NOMO-1 treated with dmso at 0.1 percent for 144 hours (cell line): ENCODE results near the gene TMEM141.
"Not testable (repeated sequence)": the region's sequence is repeated elsewhere in the genome, so short reads cannot be mapped to it uniquely, and the experiment has no call there.

Experiments used
- DNase-seq: peaks from one replicate; lab custom pipeline; 2025; ENCODE audit not compliant: unreplicated experiment; lab: John Stamatoyannopoulos, UW

TMEM141 gene

GRCh38 chr9:136773386-136774044 lies 17.6 kb upstream of the TMEM141 start:
- peak; percentile 29 for DNase-seq

DNA sequence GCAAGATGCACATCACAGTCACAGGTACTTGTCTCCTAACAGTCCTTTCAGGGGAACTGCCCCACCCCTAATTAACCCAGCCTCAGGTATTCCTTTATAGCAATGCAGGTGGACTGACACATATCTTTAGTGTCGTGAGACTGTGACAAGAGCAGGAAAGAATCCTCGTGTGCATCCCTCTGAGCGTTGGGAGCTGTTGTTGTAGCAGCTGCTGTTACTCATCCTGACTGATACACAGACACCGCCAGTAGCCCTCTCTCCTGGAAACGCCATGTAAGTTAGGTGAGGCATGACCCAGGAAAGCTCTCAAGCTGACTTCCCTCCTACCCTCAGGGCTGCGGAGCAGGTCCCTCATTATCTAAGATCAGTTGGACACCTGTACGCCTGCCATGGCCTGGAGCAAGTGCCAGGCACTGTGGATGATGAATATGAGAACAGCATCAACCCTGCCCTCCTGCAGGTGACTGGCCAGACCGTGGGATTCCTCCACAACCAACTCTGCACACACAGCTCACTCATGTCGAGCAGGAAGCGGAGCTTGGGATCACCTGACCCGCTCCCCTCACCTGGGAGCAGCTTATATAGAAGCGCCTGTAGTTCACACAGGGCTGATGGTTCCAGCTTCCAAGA lies 16.6 kb upstream of the TMEM141 start:
- DNase-seq = no peak

- no peak for DNase-seq
Observed at GRCh38 chr9:136775191-136775590, 16.0 kb upstream of the TMEM141 start.

DNA sequence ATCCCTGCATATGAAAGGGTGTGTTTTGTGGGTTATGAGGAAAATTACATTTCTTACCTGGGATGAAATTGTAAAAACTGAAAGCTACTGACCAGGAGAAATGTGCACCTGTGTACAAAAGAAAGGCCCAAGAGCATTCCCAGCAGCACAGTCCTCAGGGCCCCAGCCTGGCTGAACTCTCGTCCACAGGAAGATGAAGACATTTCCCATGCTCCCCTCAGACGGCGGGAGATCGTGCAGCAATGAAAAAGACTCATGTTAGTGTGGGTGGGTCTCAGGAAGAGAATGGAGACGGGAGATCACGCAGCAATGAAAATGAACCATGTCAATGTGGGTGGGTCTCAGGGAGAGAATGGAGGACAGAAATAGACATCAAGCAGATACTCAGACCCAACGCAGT lies 14.2 kb upstream of the TMEM141 start:
- no peak for DNase-seq

DNA sequence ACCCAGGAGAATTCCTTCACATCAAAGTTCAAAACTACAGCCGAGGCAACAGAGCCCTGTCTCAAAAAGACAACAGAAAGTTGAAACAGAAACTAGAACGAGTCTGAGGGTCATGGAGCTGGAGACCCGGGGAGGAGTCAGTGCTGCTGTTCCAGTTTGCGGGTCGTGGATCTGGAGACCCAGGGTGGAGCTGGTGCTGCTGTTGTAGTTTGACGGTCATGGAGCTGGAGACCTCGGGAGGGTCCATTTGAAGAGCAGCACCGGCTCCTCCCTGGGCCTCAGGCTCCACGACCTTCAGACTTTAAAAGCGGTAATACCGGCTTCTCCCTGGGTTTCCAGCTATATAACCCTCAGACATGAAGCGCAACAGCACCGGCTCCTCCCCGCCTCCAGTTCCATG lies 13.8 kb upstream of the TMEM141 start:
- no peak for DNase-seq

DNA sequence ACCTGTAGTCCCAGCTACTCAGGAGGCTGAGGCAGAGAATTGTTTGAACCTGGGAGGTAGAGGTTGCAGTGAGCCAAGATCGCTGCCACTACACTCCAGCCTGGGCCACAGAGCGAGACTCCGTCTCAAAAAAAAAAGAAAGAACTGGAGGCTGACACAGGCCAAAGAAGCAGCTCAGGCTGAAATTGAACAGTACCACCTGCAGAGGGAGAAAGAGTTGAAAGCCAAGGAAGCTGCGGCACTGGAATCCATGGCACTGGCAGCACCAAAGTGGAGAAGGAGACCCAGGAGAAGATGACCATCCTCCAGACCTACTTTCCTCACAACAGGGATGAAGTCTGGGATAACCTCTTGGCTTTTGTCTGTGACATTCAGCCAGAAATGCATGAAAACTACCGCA lies 11.3 kb upstream of the TMEM141 start:
- DNase-seq = no peak

- no peak for DNase-seq
Observed at GRCh38 chr9:136782452-136782851, 8.7 kb upstream of the TMEM141 start.

DNA sequence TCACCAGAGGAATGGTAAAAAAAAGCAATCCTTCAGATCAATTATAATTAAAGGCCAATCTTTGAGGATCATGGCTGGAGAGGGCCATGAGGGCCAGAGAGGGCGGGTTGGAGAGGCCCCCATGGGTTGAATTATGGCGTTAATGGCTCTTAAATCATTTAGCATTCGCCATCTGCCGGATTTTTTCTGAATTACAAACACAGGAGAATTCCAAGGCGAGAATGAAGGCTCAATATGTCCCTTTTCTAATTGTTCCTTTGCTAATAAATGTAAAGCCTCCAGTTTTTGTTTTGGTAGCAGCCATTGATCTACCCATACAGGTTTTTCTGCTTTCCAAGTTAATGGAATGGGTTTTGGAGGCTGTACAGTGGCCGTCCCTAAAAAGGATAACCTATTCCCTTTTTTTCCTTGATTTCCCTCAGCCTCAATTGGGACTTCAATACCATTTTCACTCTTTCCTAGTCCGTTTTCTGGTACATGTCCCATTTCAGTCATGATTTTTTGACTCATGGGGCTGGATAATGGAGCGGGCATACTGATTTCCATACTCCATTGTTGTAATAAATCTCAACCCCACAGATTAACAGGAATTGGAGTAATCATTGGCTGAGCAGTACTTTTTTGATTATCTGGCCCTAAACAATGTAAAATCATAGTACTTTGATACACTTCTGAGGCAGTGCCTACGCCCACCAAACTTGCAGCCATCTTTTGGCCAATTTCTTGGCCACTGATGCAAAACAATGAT lies 6.7 kb upstream of the TMEM141 start:
- DNase-seq = no peak

GRCh38 chr9:136784997-136785361 lies 6.2 kb upstream of the TMEM141 start:
- DNase-seq = no peak

DNA sequence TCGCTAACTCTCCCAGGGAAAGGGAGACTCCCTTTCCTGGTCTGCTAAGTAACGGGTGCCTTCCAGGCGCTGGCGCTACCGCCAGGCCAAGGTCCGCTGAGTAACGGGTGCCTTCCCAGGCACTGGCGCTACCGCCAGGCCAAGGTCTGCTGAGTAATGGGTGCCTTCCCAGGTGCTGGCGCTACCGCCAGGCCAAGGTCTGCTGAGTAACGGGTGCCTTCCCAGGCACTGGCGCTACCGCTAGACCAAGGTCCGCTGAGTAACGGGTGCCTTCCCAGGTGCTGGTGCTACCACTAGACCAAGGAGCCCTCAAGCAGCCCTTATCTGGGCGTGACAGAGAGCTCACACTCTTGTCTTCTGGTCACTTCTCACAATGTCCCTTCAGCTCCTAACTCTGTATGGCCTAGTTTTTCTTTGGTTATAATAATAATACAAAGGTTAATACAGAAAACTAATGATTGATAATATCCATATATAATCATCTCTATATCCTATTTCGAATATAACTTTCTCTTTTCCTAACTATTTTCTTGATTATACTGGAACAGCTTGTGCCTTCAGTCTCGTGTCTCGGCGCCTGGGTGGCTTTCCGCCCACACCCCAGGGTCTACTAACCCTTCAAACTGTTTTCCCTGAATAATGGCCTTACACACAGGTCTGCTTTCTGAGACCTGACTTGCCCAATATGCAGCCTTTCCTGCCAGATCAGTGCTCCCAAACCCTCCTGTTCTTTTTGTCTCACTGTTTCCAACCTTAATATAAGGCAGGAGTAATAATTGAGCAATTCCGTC lies 5.4 kb upstream of the TMEM141 start:
- not testable (repeated sequence) for DNase-seq

- DNase-seq = no peak
Observed at GRCh38 chr9:136786451-136786850, 4.7 kb upstream of the TMEM141 start.

DNA sequence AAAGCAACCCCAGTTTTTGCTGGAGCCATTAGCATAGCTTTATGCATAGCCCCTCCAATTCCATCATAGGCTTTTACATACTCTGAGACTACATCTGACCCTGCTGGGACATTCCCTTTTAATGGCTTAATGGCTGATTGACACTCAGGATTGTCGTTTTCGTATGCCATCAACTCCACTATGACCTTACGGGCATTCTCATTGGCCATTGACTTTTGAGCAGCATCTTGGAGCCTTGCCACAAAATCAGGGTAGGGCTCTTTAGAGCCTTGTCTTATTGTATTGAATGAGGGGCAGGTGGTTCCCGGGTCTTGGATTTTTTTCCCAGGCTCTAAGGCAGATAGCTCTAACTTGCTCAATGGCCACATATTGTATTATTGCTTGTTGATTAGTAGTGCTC lies 4.2 kb upstream of the TMEM141 start:
- not testable (repeated sequence) for DNase-seq

DNA sequence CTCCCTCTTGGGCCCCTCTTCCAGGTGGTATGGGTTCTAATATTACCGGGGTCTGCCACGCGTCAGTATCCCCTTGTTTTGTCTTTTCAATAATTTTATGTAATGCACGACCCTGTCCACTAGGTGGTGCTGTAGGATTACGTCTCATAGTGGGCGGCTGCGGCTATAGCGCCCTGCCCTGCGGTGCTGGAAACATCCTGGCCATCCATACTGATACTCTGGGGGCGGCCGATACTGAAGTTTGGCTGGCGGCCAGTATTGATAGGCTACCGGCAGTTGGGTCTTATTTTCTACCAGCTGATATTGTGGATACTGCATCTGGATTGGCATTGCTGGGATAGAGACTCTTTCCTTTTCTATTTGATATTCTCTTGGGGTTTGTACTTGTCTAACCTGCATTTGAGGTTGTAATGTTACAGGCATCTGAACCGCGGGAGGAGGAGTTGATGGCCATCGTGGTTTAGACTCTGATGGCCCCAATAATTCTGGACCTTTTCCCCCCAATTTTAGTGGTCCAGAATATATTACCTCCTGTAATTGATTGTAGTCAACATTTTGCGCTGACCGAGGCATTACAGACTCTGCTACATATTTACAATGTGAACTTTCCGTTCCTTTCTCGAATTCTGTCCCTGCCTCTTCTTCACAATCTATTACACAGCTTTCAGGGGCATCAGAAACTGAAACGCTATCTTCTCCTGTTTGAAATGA lies 3.3 kb upstream of the TMEM141 start:
- peak; percentile 68 for DNase-seq

DNA sequence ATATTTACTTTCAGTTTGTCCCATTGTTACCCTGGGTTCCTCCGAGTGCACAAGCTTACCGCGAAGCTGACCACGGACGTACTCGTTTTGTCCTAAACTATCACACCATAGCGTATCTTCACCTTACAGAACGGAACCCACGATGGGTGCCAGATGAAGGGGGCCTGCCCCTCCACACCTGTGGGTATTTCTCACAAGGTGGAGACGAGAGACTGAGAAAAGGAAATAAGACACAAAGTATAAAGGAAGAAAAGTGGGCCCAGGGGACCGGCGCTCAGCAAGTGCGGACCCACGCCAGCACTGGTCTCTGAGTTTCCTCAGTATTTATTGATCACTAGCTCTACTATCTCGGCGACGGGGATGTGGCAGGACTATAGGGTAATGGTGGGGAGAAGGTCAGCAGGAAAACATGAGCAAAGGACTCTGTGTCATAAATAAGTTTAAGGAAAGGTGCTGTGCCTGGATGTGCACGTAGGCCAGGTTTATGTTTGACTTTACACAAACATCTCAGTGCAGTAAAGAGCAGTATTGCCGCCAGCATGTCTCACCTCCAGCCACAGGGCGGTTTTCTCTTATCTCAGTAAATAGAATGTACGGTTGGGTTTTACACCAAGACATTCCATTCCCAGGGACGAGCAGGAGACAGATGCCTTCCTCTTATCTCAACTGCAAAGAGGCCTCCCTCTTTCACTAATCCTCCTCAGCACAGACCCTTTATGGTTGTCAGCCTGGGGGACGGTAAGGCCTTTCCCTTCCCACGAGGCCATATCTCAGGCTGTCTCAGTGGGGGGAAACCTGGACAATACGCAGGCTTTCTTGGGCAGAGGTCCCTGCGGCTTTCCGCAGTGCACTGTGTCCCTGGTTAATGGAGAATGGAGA lies 2.3 kb upstream of the TMEM141 start:
- not testable (repeated sequence) for DNase-seq

DNA sequence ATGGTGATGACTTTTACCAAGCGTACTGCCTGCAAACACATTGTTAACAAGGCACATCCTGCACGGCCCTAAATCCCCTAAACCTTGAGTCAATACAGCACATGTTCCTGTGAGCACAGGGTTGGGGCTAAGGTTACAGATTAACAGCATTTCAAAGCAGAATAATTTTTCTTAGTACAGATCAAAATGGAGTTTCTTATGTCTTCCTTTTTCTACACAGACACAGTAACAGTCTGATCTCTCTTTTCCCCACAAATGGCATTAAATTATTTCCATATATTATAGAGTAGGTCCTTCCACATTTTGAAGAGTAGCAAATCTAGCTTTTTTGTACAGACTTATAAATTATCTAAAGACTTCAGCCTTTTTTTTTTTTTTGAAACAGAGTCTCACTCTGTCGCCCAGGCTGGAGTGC lies 1.6 kb upstream of the TMEM141 start:
- DNase-seq = no peak

DNA sequence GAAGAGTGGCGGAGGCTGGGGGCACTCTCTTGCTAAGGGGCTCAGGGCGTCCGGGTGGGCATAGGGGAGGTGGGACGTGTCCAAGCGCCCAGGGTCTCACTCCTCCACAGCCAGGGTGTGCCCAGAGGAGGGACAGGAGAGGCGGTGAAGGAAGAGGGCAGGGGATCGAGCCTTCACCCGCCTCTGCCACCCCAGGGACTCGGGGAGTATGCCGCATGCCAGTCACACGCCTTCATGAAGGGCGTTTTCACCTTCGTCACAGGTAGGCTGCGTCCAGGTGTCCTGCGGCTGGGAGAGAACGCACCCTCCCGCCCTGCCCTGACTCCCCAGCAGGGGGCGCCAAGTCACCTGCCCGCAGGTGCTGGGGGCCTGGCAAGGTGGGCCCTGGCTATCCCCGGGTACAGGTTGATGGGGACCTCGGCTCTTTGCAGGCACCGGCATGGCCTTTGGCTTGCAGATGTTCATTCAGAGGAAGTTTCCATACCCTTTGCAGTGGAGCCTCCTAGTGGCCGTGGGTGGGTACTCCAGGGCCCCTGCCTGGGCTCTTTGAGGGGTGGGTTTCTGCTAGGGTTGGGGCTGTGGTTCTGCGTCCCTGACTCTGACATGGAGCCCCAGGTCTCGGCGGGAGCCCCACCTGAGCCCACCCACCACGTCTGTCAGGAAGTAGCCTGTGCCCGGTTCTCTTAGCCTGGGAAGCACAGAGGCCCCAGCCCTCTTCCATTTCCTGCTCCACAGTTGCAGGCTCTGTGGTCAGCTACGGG lies 552 bp downstream of the TMEM141 start:
- peak; percentile 62 for DNase-seq

DNA sequence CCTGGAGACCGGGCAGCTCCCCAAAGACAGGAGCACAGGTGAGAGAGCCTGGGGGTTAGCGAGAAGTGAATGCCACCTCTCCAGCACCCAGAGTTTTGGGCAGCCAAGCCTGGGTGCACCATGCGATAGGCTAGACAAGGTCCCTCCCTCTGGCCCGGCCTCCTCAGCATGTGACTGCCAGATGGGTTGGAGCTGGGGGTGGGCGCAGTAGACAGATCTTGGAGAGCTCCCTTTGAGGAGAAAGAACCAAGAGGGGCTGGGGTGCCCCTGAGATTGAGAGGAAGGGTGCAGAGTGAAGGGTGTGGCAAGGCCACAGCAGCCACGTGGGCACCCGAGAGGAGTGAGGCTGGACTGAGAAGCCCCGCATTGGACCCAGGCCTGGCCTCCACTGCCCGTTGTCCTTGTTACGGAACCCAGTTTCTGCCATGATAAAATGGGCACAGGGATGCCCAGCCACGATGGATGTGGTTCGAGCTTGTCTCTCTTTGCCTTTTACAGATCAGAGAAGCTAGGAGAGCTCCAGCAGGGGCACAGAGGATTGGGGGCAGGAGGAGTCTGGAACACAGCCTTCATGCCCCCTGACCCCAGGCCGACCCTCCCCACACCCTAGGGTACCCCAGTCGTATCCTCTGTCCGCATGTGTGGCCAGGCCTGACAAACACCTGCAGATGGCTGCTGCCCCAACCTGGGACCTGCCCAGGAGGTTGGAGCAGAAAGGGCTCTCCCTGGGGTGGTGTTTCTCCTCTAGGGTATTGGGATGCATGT lies 1.4 kb downstream of the TMEM141 start:
- DNase-seq = no peak
